ENCODE results near the gene MFSD12.

DNA sequence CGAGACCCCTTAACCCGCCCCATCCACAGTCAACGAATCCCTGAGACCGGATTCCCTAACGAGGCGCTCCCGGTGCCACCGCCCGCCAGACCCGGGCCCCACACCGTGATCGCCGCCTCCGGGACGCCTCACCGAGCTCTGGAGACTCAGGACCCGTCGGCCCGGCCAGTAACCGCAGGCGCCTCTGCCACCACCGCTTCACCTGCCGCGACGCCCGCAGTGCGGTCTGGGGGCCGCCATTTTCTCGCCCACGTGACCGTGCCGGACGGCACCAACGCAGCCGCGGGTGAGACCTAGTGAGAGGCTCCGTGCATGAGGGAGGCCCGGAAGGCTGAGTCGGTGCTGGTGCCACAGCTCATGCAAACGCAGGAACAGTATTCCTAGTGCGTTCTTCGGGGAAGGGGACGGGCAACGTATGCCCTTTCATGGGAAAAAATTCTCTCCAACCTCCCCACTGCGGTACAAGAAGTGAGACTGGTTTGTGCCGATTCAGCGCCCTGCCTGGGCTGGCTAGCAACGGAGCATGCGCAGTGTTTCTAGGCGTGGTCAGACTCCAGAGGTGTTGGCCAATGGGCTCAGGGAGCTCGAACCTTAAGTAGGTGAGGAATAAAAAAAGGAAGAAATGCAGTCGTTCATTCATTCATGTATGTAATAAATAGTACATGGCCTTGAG, 56.8 kb downstream of the MFSD12 start, which contains the start of gene DOHH:
- TF ChIP-seq, protein P1, sequence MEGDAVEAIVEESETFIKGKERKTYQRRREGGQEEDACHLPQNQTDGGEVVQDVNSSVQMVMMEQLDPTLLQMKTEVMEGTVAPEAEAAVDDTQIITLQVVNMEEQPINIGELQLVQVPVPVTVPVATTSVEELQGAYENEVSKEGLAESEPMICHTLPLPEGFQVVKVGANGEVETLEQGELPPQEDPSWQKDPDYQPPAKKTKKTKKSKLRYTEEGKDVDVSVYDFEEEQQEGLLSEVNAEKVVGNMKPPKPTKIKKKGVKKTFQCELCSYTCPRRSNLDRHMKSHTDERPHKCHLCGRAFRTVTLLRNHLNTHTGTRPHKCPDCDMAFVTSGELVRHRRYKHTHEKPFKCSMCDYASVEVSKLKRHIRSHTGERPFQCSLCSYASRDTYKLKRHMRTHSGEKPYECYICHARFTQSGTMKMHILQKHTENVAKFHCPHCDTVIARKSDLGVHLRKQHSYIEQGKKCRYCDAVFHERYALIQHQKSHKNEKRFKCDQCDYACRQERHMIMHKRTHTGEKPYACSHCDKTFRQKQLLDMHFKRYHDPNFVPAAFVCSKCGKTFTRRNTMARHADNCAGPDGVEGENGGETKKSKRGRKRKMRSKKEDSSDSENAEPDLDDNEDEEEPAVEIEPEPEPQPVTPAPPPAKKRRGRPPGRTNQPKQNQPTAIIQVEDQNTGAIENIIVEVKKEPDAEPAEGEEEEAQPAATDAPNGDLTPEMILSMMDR (IDR thresholded peaks at IDR 0.05; ENCODE audit: insufficient read depth, low read length, poor library complexity, severe bottlenecking): no peak
- TF ChIP-seq EZH2phosphoT487 (conservative IDR thresholded peaks at IDR 0.05; ENCODE audit: low read length): no peak
